Fibroblast of pulmonary artery (primary cell): ENCODE results near the gene PHACTR1.

ENCODE experiments used
- DNase-seq: peaks from one replicate; pipeline ENCODE4 v3.0.0-alpha.2; 2010; ENCODE audit warnings: low read depth
- H3K4me3 ChIP-seq: replicated peaks from 2 replicates; pipeline ENCODE4 v1.5.1; 2011; ENCODE audit warnings: low read depth, mild to moderate bottlenecking, control low read depth, low read length, moderate library complexity
- CTCF ChIP-seq: IDR thresholded peaks from 2 replicates; pipeline ENCODE4 v1.5.1; 2011; ENCODE audit warnings: mild to moderate bottlenecking, control low read depth, low read length, inconsistent platforms; ENCODE audit errors: missing control alignments

PHACTR1 gene

DNA sequence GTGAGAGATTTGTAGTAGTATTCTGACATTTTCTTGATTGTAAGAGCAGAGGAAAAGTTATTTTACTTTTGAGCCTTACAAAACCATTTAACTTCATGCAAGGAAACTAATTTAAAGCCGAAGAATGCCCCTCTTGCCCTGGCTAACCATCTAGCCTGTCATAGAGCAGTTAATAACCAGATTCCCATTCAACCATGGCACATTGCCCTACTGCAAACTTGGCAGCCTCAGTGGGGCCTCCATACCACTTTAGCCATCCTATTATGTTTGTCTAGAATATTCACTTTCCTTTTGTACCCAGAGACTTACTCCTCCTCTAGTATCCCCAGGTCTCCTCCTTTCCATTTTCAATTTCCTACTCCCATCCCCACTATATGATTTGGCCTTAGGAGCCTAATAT, 380.9 kb downstream of the PHACTR1 start:
- H3K4me3 ChIP-seq: no peak overlapping the region
- TF ChIP-seq CTCF: no peak
- no peak for DNase-seq

- H3K4me3 ChIP-seq: no peak overlapping the region
- no peak for TF ChIP-seq CTCF
Observed at GRCh38 chr6:13098006-13098405, 381.4 kb downstream of the PHACTR1 start.

GRCh38 chr6:13098793-13099570, 382.4 kb downstream of the PHACTR1 start:
- H3K4me3 ChIP-seq: no peak overlapping the region
- no peak for DNase-seq
- no peak for TF ChIP-seq CTCF

More at GRCh38 chr6:13098006-13098405, 381.4 kb downstream of the PHACTR1 start:
- no peak for DNase-seq

DNA sequence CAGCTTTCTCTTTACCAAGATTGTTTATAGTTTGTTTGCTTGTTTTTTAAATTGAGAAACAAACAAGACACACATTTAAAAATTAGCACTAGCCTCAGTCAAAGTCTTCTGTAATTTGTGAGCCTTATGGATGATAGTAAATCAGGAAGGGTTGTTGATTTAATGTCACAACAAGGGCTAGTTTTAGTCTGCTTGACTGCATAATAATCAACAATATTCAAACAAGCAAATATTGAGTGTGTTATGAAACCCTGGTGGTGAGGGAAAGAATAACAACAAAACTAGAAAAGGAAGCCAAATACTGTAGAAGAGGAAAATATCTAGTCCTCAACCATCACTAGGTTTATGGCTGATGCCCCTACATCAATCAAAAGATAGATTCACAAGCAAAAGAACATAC, 383.2 kb downstream of the PHACTR1 start:
- TF ChIP-seq CTCF: peak; percentile 26
- no peak overlapping the region for H3K4me3 ChIP-seq
- DNase-seq: no peak

DNA sequence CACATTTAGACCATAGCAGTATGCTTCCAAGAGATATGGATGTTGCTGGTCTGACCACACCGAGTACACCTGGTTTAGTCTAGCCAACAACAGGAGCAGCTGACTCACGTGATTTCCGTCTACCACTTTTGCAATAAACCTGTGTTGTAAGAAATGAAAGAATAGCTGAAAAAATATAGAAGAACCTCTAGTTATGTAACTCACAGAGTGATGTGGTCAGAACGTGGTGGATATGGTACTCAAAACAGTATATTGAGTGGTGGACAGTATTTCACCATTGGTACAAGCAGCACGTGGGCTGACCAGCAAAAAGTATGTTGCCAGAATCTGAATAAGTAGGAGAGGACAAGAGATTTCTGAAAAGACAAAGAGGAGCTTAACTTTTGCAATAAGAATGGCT, 384.8 kb downstream of the PHACTR1 start:
- DNase-seq: no peak
- TF ChIP-seq CTCF: no peak
- H3K4me3 ChIP-seq: no peak overlapping the region

- DNase-seq: no peak
- TF ChIP-seq CTCF: no peak
Observed at GRCh38 chr6:13101985-13102384, 385.4 kb downstream of the PHACTR1 start.

GRCh38 chr6:13103169-13103568, 386.6 kb downstream of the PHACTR1 start:
- no peak for TF ChIP-seq CTCF
- DNase-seq: no peak
- no peak overlapping the region for H3K4me3 ChIP-seq

More at GRCh38 chr6:13101985-13102384, 385.4 kb downstream of the PHACTR1 start:
- no peak overlapping the region for H3K4me3 ChIP-seq
